Measurements from ENCODE around the gene ACO2. TPM values are rescaled to one million over a fixed set of nuclear protein-coding genes. Genes with fewer than 3 reads are reported as not detected.
A peak's percentile ranks its signal among the peaks of the same experiment; 100 is the strongest.

Gene ACO2
- total and polyA plus RNA-seq, 11 donors: 375 to 1,146 (median 739) TPM

DNA sequence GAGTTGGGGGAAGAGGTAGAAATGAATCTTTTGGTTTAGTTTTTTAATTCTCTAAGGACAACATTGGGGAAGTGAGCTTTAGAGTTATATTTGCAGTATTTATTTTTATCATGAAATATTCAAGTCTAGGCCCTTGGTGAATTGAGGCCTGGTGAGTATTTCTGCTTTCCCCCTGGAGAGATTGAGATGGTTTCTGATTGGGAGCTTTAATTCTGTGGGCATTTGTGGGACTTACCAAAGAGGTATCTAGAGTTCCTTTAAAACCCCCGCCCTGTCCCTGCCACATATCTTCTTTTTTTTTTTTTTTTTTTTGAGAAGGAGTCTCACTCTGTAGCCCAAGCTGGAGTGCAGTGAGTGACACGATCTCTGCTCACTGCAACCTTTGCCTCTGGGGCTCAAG is 9.6 kb downstream of the ACO2 start:
- WGBS, 4 donors: 49 to 57% (median 51%) methylated on average over 2 of the region's 2 CpGs

DNA sequence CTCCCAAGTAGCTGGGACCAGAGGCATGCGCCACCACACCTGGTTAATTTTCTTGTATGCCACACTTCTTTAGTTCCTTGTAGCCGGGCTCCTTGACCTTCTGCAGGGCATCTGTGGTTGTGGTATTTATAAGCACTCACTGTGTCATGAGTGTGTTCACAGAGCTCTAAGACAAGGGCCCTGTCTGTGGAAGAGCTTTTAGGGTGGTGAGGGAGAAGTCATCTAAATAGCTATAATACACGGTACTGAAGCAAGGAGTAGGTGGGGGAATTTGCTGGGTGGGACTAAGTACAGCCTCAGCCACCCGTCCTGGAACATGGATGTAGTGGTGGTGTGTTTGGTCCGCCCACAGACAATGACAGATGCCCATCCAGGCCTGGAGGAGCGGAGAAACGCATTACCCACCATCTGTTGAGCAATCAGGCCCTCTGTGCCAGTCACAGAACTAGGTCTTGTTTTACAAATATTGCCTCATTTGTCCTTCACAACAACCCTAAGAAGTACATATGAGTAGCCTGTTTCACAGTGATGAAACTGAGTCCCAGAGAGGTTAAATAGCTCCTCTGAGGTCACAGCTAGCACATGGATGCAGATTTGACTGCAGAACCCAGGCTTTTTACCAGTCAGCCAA is 10.1 kb downstream of the ACO2 start:
- H3K4me1 ChIP-seq: peaks cover 5 to 89% (median 64%) of the 10 kb centered on the region in 12 donors

More for the DNA sequence above, 9.6 kb downstream of the ACO2 start:
- H3K4me1 ChIP-seq: peaks cover 5 to 89% (median 62%) of the 10 kb centered on the region in 12 donors
- TF ChIP-seq POLR2A (IDR thresholded peaks at IDR 0.05): no peak
- TF ChIP-seq, protein P1, sequence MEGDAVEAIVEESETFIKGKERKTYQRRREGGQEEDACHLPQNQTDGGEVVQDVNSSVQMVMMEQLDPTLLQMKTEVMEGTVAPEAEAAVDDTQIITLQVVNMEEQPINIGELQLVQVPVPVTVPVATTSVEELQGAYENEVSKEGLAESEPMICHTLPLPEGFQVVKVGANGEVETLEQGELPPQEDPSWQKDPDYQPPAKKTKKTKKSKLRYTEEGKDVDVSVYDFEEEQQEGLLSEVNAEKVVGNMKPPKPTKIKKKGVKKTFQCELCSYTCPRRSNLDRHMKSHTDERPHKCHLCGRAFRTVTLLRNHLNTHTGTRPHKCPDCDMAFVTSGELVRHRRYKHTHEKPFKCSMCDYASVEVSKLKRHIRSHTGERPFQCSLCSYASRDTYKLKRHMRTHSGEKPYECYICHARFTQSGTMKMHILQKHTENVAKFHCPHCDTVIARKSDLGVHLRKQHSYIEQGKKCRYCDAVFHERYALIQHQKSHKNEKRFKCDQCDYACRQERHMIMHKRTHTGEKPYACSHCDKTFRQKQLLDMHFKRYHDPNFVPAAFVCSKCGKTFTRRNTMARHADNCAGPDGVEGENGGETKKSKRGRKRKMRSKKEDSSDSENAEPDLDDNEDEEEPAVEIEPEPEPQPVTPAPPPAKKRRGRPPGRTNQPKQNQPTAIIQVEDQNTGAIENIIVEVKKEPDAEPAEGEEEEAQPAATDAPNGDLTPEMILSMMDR (IDR thresholded peaks at IDR 0.05): no peak
- no peaks in the 10 kb centered on the region for H3K9me3 ChIP-seq
- ATAC-seq: no peak
- peak overlapping the region in 9 of 12 donors; percentile 34 to 83 (median 73) for H3K27ac ChIP-seq
- no peak for DNase-seq
- H3K4me3 ChIP-seq: no peak overlapping the region
- intact Hi-C loops (cut with DNase I): loop anchor here in 1 of 10 donors (5.0 kb wide), 1 partner anchor 39 kb away; no protein-coding TSS in a partner anchor
- H3K27me3 ChIP-seq: no peaks in the 10 kb centered on the region
- H3K36me3 ChIP-seq: peaks cover 0 to 26% (median 5%) of the 10 kb centered on the region in 9 donors

DNA sequence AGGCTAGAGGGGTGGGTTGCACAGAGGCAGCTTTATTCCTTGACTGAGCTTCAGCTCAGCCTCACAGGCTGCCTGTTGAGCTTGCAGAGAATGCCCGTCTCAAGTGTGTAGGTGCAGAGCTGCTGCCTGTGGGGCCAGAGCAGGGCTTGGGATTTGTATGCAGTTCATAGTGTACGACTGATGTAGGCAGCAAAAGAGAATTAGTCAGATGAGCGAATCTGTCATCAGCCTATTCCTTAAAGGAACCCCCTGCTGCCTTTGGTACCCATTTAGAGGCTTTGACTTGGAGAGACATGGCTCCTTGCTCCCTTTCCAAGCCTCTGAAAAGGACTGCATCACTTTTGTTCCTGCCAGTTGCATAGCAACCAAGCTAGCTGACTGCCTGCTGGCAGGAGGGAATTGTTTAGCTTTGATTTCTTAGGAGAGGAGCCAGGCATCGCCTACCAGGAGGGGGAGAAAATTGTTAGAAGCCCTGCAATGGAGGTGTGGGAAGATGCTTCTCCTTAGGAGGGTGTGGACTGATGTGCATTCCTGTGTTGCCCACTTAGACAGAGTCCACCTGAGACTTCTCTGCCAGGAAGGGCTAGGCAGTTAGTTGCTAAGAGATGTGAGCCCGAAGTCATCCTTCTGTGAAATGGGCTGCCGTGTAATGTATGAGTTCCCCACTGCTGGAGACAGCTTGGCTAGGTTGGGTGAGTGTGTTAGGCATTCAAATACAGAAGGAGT is 10.9 kb downstream of the ACO2 start:
- Histone ChIP-seq H3K4me3 (no peak overlapping the region), H3K27me3 (no peaks in the 10 kb centered on the region), H3K36me3 (peaks cover 0 to 26% (median 5%) of the 10 kb centered on the region in 9 donors), H3K9me3 (no peaks in the 10 kb centered on the region), H3K27ac (peak overlapping the region in 11 of 12 donors; percentile 34 to 83 (median 73)), H3K4me1 (peaks cover 5 to 92% (median 63%) of the 10 kb centered on the region in 12 donors)
- no peak for TF ChIP-seq POLR2A (IDR thresholded peaks at IDR 0.05)
- intact Hi-C loops (cut with DNase I): loop anchor here in 2 of 10 donors (5.0 kb wide), 2 partner anchors 37 to 42 kb away; no protein-coding TSS in a partner anchor
- DNase-seq (no peak), ATAC-seq (peak in 3 of 4 donors; percentile 13 to 41 (median 30))
- WGBS, 4 donors: 47 to 56% (median 54%) methylated on average over 5 to 6 of the region's 6 CpGs

More for the DNA sequence above, 10.1 kb downstream of the ACO2 start:
- no peak for TF ChIP-seq POLR2A (IDR thresholded peaks at IDR 0.05)
- TF ChIP-seq, protein P1 (IDR thresholded peaks at IDR 0.05): no peak
- H3K27ac ChIP-seq: peak overlapping the region in 10 of 12 donors; percentile 34 to 83 (median 72)
- H3K4me3 ChIP-seq: no peak overlapping the region
- H3K9me3 ChIP-seq: no peaks in the 10 kb centered on the region
- intact Hi-C loops (cut with DNase I): loop anchor here in 1 of 10 donors (5.0 kb wide), 1 partner anchor 38 kb away; no protein-coding TSS in a partner anchor
- ATAC-seq (no peak), DNase-seq (no peak)
- WGBS, 4 donors: 53 to 64% (median 56%) methylated on average over 7 of the region's 7 CpGs
- peaks cover 0 to 26% (median 5%) of the 10 kb centered on the region in 9 donors for H3K36me3 ChIP-seq
- no peaks in the 10 kb centered on the region for H3K27me3 ChIP-seq

DNA sequence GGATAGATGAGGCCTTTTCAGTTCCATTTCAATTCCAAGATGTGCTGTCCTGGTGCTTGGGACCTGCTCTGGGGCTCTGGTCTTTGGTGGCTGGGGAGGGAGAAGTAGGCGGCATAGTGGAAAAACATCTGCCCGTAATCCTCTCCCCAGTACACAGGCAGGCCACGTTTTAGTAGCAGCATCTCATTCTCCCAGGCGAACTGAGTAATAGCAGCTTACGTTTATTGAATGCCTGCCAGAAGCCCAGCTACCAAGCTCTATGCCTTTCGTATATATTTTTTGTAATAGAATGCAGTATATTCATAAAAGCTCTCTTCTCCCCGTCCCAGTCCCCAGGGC is 11.4 kb downstream of the ACO2 start:
- Histone ChIP-seq H3K27ac (peak overlapping the region in 11 of 12 donors; percentile 34 to 83 (median 73)), H3K4me3 (no peak overlapping the region), H3K4me1 (peaks cover 5 to 93% (median 68%) of the 10 kb centered on the region in 12 donors), H3K27me3 (no peaks in the 10 kb centered on the region), H3K36me3 (peaks cover 0 to 26% (median 5%) of the 10 kb centered on the region in 9 donors), H3K9me3 (no peaks in the 10 kb centered on the region)
- DNase-seq (no peak), ATAC-seq (peak in 2 of 4 donors; percentile 31 to 32)
- TF ChIP-seq, protein P1 (IDR thresholded peaks at IDR 0.05): no peak
- TF ChIP-seq POLR2A (IDR thresholded peaks at IDR 0.05): no peak
- WGBS, 4 donors: 36 to 56% (median 40%) methylated on average over 7 of the region's 7 CpGs
- intact Hi-C loops (cut with DNase I): loop anchor here in 1 of 10 donors (5.0 kb wide), 1 partner anchor 42 kb away; no protein-coding TSS in a partner anchor
